OCI-LY7 (cell line): ENCODE measurements around the gene SLC39A13.

ENCODE experiments used
- EZH2phosphoT487 ChIP-seq: fragments of 200-600 bp; sonication (generic); IDR thresholded peaks from 2 replicates; pipeline ENCODE4 v1.6.1; 2018; ENCODE audit warnings: low read depth, borderline replicate concordance, mild to moderate bottlenecking, mixed run types, antibody characterized with exemption, low read length, moderate library complexity, mixed read lengths
- TF ChIP-seq, protein P1 (sequence below): fragments of 200-600 bp; sonication (generic); conservative IDR thresholded peaks from 2 replicates; pipeline ENCODE4 v1.5.1; 2014; ENCODE audit warnings: mild to moderate bottlenecking, antibody characterized with exemption, low read length, moderate library complexity, mixed read lengths

DNA sequence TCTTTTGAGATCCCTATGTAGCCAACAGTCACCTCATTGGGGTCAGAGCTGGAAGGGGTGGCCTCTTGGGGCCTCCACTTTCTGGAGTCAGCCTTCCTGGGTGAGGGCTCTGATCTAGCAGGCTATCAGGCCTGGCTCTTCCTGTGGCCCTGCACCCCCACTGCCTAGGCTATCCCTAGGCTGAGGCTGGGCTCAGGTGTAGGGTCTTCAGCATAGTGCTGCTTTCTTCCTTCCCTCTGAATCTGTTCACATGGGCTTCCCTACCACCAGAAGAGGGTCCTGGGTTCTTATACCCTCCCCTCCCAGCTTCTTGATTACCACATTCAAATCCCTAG lies 29.6 kb upstream of the SLC39A13 start:
- TF ChIP-seq, protein P1, sequence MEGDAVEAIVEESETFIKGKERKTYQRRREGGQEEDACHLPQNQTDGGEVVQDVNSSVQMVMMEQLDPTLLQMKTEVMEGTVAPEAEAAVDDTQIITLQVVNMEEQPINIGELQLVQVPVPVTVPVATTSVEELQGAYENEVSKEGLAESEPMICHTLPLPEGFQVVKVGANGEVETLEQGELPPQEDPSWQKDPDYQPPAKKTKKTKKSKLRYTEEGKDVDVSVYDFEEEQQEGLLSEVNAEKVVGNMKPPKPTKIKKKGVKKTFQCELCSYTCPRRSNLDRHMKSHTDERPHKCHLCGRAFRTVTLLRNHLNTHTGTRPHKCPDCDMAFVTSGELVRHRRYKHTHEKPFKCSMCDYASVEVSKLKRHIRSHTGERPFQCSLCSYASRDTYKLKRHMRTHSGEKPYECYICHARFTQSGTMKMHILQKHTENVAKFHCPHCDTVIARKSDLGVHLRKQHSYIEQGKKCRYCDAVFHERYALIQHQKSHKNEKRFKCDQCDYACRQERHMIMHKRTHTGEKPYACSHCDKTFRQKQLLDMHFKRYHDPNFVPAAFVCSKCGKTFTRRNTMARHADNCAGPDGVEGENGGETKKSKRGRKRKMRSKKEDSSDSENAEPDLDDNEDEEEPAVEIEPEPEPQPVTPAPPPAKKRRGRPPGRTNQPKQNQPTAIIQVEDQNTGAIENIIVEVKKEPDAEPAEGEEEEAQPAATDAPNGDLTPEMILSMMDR, result no peak
- no peak for TF ChIP-seq EZH2phosphoT487
